Loucy (cell line): Measurements from ENCODE around the gene RUNDC3A.

Experiments
- EZH2phosphoT487 ChIP-seq: fragments of 200-600 bp; IDR thresholded peaks from 2 replicates; pipeline ENCODE4 v1.6.1; 2018; ENCODE audit warnings: antibody characterized with exemption, mild to moderate bottlenecking, moderate library complexity, borderline replicate concordance
- TF ChIP-seq, protein P1 (sequence below): fragments of 200-600 bp; sonication (generic); conservative IDR thresholded peaks from 2 replicates; pipeline ENCODE4 v1.5.1; 2014; ENCODE audit warnings: mild to moderate bottlenecking, antibody characterized with exemption, low read length

DNA sequence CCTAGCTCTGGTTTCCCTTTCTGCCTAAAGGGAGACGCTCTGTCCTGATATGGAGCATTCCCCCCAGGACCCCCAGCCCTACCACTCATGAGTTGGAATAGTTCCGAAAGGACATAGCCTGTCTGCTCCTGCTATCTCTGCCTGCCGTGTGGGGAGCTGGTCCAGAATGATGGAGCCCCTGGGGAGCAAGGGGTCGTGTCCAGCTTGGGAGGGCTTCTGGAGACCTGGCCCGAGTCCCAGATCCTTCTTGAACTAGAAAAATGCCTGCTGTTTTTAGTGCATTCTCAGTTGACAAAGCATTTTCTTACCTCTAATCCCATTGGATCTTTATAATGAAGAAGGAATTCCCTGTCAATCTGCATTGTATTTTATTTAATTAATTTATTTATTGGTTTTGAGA, 27.6 kb downstream of the RUNDC3A start:
- TF ChIP-seq, protein P1, sequence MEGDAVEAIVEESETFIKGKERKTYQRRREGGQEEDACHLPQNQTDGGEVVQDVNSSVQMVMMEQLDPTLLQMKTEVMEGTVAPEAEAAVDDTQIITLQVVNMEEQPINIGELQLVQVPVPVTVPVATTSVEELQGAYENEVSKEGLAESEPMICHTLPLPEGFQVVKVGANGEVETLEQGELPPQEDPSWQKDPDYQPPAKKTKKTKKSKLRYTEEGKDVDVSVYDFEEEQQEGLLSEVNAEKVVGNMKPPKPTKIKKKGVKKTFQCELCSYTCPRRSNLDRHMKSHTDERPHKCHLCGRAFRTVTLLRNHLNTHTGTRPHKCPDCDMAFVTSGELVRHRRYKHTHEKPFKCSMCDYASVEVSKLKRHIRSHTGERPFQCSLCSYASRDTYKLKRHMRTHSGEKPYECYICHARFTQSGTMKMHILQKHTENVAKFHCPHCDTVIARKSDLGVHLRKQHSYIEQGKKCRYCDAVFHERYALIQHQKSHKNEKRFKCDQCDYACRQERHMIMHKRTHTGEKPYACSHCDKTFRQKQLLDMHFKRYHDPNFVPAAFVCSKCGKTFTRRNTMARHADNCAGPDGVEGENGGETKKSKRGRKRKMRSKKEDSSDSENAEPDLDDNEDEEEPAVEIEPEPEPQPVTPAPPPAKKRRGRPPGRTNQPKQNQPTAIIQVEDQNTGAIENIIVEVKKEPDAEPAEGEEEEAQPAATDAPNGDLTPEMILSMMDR, result no peak
- TF ChIP-seq EZH2phosphoT487, result no peak
